K562 (cell line): ENCODE results near the gene NUP153. TPM values are rescaled to one million over a fixed set of nuclear protein-coding genes. Genes with fewer than 3 reads are reported as not detected.

Experiments used
- CHD4 ChIP-seq: fragments of 200-600 bp; sonication (generic); IDR thresholded peaks from 3 replicates; pipeline ENCODE4 v1.6.1; 2012; ENCODE audit warnings: low read depth, mild to moderate bottlenecking, mixed read lengths, low read length, inconsistent platforms; ENCODE audit not compliant: insufficient read depth, insufficient replicate concordance, poor library complexity, severe bottlenecking
- DACH1 ChIP-seq: fragments of 450-650 bp; IDR thresholded peaks from 2 replicates; pipeline ENCODE4 v1.6.1; 2018; ENCODE audit not compliant: partially characterized antibody
- NUFIP1 ChIP-seq: fragments of 450-650 bp; IDR thresholded peaks from 2 replicates; pipeline ENCODE4 v1.6.1; 2018; ENCODE audit not compliant: partially characterized antibody
- RNF2 ChIP-seq: sonication (generic); IDR thresholded peaks from 2 replicates; pipeline ENCODE4 v1.6.1; 2016
- ZKSCAN8 ChIP-seq: fragments of 200-800 bp; sonication (Bioruptor generic); IDR thresholded peaks from 2 replicates; pipeline ENCODE4 v1.6.1; 2016; ENCODE audit warnings: missing genetic modification characterization, missing compliant biosample characterization
- ZNF583 ChIP-seq: fragments of 250-450 bp; sonication (Bioruptor Pico); IDR thresholded peaks from 2 replicates; pipeline ENCODE4 v1.4.0; 2020
- polyA plus RNA-seq, 8 experiments: library from polyadenylated mRNA; depleted of rRNA in 4 of 8; stranded (reverse) in 5 of 8; unstranded in 3 of 8; fragments of >200 nt; fragmentation: Nextera tagmentation in 2 of 8; fragmentation: Illumina TruSeq in 1 of 8; extraction: Ambion mirVana in 2 of 8; extraction: Trizol in 1 of 8; gene quantifications; 2 replicates each; pipeline versions ENCODE4 v1.2.1 to v1.2.3, GENCODE V29; 2011 to 2014; ENCODE audit warnings: inconsistent platforms in 1 of 8, missing spikeins in 1 of 8
- total RNA-seq, 7 experiments: library from RNA; depleted of rRNA in 6 of 7; stranded (reverse); fragments of >200 nt in 6 of 7; fragmentation: Illumina TruSeq in 2 of 7; extraction: Trizol in 2 of 7; gene quantifications; 2 replicates each; pipeline versions ENCODE4 v1.2.1 to v1.2.3, GENCODE V29; 2011 to 2021; ENCODE audit warnings: low replicate concordance in 1 of 7
- TF ChIP-seq, protein P1 (sequence below): fragments of 250-450 bp; sonication (Bioruptor Pico); IDR thresholded peaks from 2 replicates; pipeline ENCODE4 v1.9.0; 2021; ENCODE audit warnings: mild to moderate bottlenecking
- TF ChIP-seq, protein P2 (sequence below): fragments of 450-650 bp; IDR thresholded peaks from 2 replicates; pipeline ENCODE4 v1.6.1; 2017; ENCODE audit warnings: antibody characterized with exemption
- TF ChIP-seq, protein P3 (sequence below): fragments of 450-650 bp; IDR thresholded peaks from 2 replicates; pipeline ENCODE4 v1.6.1; 2016; ENCODE audit warnings: antibody characterized with exemption
- TF ChIP-seq, protein P4 (sequence below): fragments of 450-650 bp; formaldehyde crosslinking; IDR thresholded peaks from 2 replicates; pipeline ENCODE4 v1.4.0; 2022; ENCODE audit warnings: missing genetic modification characterization
- TF ChIP-seq, protein P5 (sequence below): fragments of 150-350 bp; conservative IDR thresholded peaks from 2 replicates; pipeline ENCODE4 v1.6.1; 2014; ENCODE audit warnings: low read length
- TF ChIP-seq, protein P6 (sequence below): sonication (generic); formaldehyde crosslinking; IDR thresholded peaks from 2 replicates; pipeline ENCODE4 v1.4.0; 2020; ENCODE audit warnings: mild to moderate bottlenecking, missing genetic modification reagents
- TF ChIP-seq, protein P7 (sequence below): fragments of 450-650 bp; IDR thresholded peaks from 2 replicates; pipeline ENCODE4 v1.6.1; 2016; ENCODE audit warnings: mild to moderate bottlenecking

NUP153 gene
- total and polyA plus RNA-seq, 9 of the 15 experiments (the other 6 are each of a cell fraction or from before 2014, with no cell fraction given): 21.9 to 110 (median 84.8) TPM

DNA sequence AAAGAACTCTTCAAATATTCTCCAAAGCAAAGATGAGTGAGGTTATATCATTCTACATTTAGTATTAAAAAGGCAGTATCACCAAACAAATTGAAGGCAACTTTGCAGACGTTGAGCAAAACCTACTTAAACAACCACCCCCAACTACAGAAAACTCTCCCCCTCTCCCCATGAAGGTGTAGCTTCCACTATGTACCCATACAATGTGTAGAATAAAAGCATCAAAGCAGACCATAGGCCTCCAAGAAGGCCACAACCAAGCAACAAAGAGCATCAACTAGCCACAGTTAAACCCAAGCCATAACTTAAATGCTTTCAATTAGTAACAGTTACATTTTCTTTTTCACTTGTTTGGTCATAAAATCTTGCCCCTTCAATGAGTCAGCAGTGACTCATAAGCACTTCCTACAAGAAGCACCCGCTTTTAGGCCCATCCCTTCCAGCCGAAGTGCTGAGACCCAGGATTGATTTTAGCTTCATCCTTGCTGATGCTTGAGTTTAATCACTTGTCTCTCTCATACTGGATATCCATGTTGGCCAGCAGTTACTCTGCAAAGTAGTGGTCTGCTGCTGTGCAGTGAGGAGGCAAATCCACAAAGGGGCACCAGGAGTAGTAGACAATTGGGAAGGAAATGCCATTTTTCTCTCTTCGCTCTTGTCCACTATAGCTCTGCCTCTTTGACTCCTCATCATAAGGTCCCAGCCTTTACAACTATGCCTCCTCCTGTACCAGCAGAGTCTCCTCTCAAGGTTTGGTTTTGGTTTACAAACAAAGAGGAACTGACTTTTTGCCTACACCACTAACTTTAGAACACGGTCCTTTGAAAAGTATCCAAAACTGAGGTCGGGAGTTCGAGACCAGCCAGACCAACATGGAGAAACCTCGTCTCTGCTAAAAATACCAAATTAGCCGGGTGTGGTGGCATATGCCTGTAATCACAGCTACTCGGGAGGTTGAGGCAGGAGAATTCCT is 8.4 kb upstream of the NUP153 start (continued):
- TF ChIP-seq, protein P1, sequence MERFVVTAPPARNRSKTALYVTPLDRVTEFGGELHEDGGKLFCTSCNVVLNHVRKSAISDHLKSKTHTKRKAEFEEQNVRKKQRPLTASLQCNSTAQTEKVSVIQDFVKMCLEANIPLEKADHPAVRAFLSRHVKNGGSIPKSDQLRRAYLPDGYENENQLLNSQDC: 0 out of 2 replicates have a peak, but pooled peaks have one; percentile 7
- TF ChIP-seq, protein P2, sequence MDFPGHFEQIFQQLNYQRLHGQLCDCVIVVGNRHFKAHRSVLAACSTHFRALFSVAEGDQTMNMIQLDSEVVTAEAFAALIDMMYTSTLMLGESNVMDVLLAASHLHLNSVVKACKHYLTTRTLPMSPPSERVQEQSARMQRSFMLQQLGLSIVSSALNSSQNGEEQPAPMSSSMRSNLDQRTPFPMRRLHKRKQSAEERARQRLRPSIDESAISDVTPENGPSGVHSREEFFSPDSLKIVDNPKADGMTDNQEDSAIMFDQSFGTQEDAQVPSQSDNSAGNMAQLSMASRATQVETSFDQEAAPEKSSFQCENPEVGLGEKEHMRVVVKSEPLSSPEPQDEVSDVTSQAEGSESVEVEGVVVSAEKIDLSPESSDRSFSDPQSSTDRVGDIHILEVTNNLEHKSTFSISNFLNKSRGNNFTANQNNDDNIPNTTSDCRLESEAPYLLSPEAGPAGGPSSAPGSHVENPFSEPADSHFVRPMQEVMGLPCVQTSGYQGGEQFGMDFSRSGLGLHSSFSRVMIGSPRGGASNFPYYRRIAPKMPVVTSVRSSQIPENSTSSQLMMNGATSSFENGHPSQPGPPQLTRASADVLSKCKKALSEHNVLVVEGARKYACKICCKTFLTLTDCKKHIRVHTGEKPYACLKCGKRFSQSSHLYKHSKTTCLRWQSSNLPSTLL: no peak
- TF ChIP-seq, protein P3, sequence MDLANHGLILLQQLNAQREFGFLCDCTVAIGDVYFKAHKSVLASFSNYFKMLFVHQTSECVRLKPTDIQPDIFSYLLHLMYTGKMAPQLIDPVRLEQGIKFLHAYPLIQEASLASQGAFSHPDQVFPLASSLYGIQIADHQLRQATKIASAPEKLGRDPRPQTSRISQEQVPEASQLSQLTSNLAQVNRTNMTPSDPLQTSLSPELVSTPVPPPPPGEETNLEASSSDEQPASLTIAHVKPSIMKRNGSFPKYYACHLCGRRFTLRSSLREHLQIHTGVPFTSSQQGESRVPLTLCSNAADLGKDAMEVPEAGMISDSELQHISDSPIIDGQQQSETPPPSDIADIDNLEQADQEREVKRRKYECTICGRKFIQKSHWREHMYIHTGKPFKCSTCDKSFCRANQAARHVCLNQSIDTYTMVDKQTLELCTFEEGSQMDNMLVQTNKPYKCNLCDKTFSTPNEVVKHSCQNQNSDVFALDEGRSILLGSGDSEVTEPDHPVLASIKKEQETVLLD: 0 out of 2 replicates have a peak, but pooled peaks have one; percentile 14
- TF ChIP-seq, protein P4, sequence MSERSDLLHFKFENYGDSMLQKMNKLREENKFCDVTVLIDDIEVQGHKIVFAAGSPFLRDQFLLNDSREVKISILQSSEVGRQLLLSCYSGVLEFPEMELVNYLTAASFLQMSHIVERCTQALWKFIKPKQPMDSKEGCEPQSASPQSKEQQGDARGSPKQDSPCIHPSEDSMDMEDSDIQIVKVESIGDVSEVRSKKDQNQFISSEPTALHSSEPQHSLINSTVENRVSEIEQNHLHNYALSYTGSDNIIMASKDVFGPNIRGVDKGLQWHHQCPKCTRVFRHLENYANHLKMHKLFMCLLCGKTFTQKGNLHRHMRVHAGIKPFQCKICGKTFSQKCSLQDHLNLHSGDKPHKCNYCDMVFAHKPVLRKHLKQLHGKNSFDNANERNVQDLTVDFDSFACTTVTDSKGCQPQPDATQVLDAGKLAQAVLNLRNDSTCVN (CRISPR knock-in tag): no peak
- TF ChIP-seq ZNF583 (0 out of 2 replicates have a peak, but pooled peaks have one; percentile 7), NUFIP1 (no peak), RNF2 (no peak), CHD4 (no peak), DACH1 (no peak), ZKSCAN8 (CRISPR knock-in tag) (peak; percentile 74)
- TF ChIP-seq, protein P5, sequence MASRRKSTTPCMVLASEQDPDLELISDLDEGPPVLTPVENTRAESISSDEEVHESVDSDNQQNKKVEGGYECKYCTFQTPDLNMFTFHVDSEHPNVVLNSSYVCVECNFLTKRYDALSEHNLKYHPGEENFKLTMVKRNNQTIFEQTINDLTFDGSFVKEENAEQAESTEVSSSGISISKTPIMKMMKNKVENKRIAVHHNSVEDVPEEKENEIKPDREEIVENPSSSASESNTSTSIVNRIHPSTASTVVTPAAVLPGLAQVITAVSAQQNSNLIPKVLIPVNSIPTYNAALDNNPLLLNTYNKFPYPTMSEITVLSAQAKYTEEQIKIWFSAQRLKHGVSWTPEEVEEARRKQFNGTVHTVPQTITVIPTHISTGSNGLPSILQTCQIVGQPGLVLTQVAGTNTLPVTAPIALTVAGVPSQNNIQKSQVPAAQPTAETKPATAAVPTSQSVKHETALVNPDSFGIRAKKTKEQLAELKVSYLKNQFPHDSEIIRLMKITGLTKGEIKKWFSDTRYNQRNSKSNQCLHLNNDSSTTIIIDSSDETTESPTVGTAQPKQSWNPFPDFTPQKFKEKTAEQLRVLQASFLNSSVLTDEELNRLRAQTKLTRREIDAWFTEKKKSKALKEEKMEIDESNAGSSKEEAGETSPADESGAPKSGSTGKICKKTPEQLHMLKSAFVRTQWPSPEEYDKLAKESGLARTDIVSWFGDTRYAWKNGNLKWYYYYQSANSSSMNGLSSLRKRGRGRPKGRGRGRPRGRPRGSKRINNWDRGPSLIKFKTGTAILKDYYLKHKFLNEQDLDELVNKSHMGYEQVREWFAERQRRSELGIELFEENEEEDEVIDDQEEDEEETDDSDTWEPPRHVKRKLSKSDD: no peak
- TF ChIP-seq, protein P6, sequence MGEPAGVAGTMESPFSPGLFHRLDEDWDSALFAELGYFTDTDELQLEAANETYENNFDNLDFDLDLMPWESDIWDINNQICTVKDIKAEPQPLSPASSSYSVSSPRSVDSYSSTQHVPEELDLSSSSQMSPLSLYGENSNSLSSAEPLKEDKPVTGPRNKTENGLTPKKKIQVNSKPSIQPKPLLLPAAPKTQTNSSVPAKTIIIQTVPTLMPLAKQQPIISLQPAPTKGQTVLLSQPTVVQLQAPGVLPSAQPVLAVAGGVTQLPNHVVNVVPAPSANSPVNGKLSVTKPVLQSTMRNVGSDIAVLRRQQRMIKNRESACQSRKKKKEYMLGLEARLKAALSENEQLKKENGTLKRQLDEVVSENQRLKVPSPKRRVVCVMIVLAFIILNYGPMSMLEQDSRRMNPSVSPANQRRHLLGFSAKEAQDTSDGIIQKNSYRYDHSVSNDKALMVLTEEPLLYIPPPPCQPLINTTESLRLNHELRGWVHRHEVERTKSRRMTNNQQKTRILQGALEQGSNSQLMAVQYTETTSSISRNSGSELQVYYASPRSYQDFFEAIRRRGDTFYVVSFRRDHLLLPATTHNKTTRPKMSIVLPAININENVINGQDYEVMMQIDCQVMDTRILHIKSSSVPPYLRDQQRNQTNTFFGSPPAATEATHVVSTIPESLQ (CRISPR knock-in tag): no peak
- TF ChIP-seq, protein P7, sequence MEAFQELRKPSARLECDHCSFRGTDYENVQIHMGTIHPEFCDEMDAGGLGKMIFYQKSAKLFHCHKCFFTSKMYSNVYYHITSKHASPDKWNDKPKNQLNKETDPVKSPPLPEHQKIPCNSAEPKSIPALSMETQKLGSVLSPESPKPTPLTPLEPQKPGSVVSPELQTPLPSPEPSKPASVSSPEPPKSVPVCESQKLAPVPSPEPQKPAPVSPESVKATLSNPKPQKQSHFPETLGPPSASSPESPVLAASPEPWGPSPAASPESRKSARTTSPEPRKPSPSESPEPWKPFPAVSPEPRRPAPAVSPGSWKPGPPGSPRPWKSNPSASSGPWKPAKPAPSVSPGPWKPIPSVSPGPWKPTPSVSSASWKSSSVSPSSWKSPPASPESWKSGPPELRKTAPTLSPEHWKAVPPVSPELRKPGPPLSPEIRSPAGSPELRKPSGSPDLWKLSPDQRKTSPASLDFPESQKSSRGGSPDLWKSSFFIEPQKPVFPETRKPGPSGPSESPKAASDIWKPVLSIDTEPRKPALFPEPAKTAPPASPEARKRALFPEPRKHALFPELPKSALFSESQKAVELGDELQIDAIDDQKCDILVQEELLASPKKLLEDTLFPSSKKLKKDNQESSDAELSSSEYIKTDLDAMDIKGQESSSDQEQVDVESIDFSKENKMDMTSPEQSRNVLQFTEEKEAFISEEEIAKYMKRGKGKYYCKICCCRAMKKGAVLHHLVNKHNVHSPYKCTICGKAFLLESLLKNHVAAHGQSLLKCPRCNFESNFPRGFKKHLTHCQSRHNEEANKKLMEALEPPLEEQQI: peak; percentile 45
